Measurements from ENCODE around the gene GMPR2.

GRCh38 chr14:24283796-24284460 is 51.2 kb downstream of the GMPR2 start:
- TF ChIP-seq CTCF (IDR thresholded peaks at IDR 0.05) = no peak
- TF ChIP-seq POLR2A (IDR thresholded peaks at IDR 0.05) = no peak
- no peak for TF ChIP-seq POLR2AphosphoS5 (IDR thresholded peaks at IDR 0.05)

All from breast epithelium (tissue), 3 donors.